ENCODE measurements around the gene CTBP2. TPM values are rescaled to one million over a fixed set of nuclear protein-coding genes. Genes with fewer than 3 reads are reported as not detected.

Gene CTBP2
- total RNA-seq, 2 experiments from 2014 or later: 0.17 TPM; not detected in 1

DNA sequence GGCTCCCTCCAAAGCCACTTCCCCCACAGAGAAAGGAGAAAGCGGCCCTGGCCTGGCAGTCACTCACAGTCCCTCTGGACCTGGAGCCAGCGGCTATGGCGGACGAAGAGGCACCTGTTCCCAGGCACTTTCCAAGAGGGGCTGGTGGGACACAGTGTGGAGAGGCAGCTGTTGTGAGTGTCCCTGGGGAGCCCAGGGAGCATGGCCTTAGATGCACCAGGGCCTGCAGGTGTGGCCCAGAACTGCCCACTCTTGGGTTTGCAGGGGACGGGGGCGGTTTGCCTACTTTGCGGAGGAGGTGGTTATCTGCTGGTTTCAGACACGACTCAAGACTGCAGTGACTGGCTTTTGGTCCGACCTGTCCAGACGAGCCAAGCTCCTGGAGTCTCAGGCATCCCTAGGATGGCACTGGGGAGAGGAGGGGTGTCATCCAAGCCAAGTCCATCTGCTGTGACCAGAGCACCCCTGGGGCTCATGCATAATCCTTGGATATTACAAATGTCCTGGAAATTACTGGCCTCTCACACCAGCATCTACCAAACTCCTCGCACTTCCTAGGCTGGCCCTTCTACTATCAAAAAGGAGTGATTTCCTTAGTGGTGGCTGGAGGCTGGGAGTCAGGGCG is 18.4 kb downstream of the CTBP2 start:
- peaks cover 24% of the 10 kb centered on the region for H3K27me3 Mint-ChIP-seq
- ATAC-seq (ENCODE audit: poor library complexity) (no peak), DNase-seq (no peak)
- peaks cover 0 to 12% of the 10 kb centered on the region in 2 experiments for H3K9me3 ChIP-seq (ENCODE audit: control insufficient read depth in 1 of 2, insufficient read depth in 1 of 2, low read length in 2 of 2)
- no peak overlapping the region for H3K4me3 ChIP-seq (ENCODE audit: low read length)
- H3K27ac Mint-ChIP-seq: no peak overlapping the region
- H3K4me1 Mint-ChIP-seq (ENCODE audit: low read depth): no peaks in the 10 kb centered on the region
- H3K27me3 ChIP-seq (ENCODE audit: control insufficient read depth in 1 of 2, insufficient read depth in 2 of 2, low read length in 2 of 2): no peaks in the 10 kb centered on the region
- no peak overlapping the region for H3K4me3 Mint-ChIP-seq
- POLR2A ChIA-PET: no interaction called here
- no peaks in the 10 kb centered on the region for H3K4me1 ChIP-seq (ENCODE audit: insufficient read depth, low read length)
- H3K36me3 Mint-ChIP-seq (ENCODE audit: low read depth): no peaks in the 10 kb centered on the region
- TF ChIP-seq, protein P1, sequence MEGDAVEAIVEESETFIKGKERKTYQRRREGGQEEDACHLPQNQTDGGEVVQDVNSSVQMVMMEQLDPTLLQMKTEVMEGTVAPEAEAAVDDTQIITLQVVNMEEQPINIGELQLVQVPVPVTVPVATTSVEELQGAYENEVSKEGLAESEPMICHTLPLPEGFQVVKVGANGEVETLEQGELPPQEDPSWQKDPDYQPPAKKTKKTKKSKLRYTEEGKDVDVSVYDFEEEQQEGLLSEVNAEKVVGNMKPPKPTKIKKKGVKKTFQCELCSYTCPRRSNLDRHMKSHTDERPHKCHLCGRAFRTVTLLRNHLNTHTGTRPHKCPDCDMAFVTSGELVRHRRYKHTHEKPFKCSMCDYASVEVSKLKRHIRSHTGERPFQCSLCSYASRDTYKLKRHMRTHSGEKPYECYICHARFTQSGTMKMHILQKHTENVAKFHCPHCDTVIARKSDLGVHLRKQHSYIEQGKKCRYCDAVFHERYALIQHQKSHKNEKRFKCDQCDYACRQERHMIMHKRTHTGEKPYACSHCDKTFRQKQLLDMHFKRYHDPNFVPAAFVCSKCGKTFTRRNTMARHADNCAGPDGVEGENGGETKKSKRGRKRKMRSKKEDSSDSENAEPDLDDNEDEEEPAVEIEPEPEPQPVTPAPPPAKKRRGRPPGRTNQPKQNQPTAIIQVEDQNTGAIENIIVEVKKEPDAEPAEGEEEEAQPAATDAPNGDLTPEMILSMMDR (IDR thresholded peaks at IDR 0.05): no peak
- no peaks in the 10 kb centered on the region for H3K9me3 Mint-ChIP-seq
- no peak overlapping the region for H3K27ac ChIP-seq (ENCODE audit: low read depth in 1 of 2, low read length in 2 of 2)
- no peaks in the 10 kb centered on the region for H3K36me3 ChIP-seq (ENCODE audit: insufficient read depth, low read length)
- intact Hi-C loops (cut with DNase I, micrococcal nuclease): no loop called here
- CTCF ChIA-PET: no interaction called here

- no peaks in the 10 kb centered on the region for H3K36me3 ChIP-seq (ENCODE audit: insufficient read depth, low read length)
- ChIA-PET POLR2A (no interaction called here), CTCF (no interaction called here)
- TF ChIP-seq, protein P1 (IDR thresholded peaks at IDR 0.05): no peak
- peaks cover 0 to 12% of the 10 kb centered on the region in 2 experiments for H3K9me3 ChIP-seq (ENCODE audit: control insufficient read depth in 1 of 2, insufficient read depth in 1 of 2, low read length in 2 of 2)
- no peaks in the 10 kb centered on the region for H3K36me3 Mint-ChIP-seq (ENCODE audit: low read depth)
- ATAC-seq (ENCODE audit: poor library complexity): no peak
- H3K4me1 Mint-ChIP-seq (ENCODE audit: low read depth): no peaks in the 10 kb centered on the region
- no peak overlapping the region for H3K4me3 Mint-ChIP-seq
- DNase-seq: no peak
- no peaks in the 10 kb centered on the region for H3K4me1 ChIP-seq (ENCODE audit: insufficient read depth, low read length)
- intact Hi-C loops (cut with DNase I, micrococcal nuclease): no loop called here
- H3K4me3 ChIP-seq (ENCODE audit: low read length): no peak overlapping the region
- peaks cover 22% of the 10 kb centered on the region for H3K27me3 Mint-ChIP-seq
- no peak overlapping the region for H3K27ac ChIP-seq (ENCODE audit: low read depth in 1 of 2, low read length in 2 of 2)
- H3K27me3 ChIP-seq (ENCODE audit: control insufficient read depth in 1 of 2, insufficient read depth in 2 of 2, low read length in 2 of 2): no peaks in the 10 kb centered on the region
- H3K27ac Mint-ChIP-seq: no peak overlapping the region
- no peaks in the 10 kb centered on the region for H3K9me3 Mint-ChIP-seq
These were observed 19.1 kb downstream of the CTBP2 start for GRCh38 chr10:125141150-125141859.

DNA sequence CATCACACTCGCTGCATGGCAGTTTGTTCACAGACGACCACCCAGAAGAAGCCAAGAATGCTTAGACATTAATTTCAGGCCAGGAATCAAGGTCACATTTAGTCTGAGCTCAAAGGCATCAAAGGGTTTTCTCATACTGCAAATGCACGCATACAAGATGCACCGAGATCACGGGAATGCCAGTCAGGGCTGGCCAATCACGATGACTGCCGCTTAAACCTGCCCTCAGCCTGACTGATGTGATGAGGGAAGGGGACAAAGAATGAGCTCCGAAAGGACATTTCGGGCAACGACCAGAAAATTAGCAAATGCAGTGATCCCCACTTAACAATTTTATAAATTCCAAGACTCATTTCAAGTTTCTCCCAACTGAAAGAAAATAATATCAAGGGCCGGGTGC is 20.2 kb downstream of the CTBP2 start:
- H3K4me3 ChIP-seq (ENCODE audit: low read length): no peak overlapping the region
- H3K36me3 ChIP-seq (ENCODE audit: insufficient read depth, low read length): no peaks in the 10 kb centered on the region
- no peak overlapping the region for H3K27ac Mint-ChIP-seq
- H3K27ac ChIP-seq (ENCODE audit: low read depth in 1 of 2, low read length in 2 of 2): no peak overlapping the region
- TF ChIP-seq, protein P1 (IDR thresholded peaks at IDR 0.05): no peak
- peaks cover 0 to 12% of the 10 kb centered on the region in 2 experiments for H3K9me3 ChIP-seq (ENCODE audit: control insufficient read depth in 1 of 2, insufficient read depth in 1 of 2, low read length in 2 of 2)
- intact Hi-C loops (cut with DNase I, micrococcal nuclease): no loop called here
- CTCF ChIA-PET: no interaction called here
- H3K9me3 Mint-ChIP-seq: no peaks in the 10 kb centered on the region
- DNase-seq (no peak), ATAC-seq (ENCODE audit: poor library complexity) (no peak)
- H3K4me1 ChIP-seq (ENCODE audit: insufficient read depth, low read length): no peaks in the 10 kb centered on the region
- H3K4me3 Mint-ChIP-seq: no peak overlapping the region
- no peaks in the 10 kb centered on the region for H3K4me1 Mint-ChIP-seq (ENCODE audit: low read depth)
- POLR2A ChIA-PET: no interaction called here
- no peaks in the 10 kb centered on the region for H3K36me3 Mint-ChIP-seq (ENCODE audit: low read depth)
- H3K27me3 Mint-ChIP-seq: peaks cover 23% of the 10 kb centered on the region
- H3K27me3 ChIP-seq (ENCODE audit: control insufficient read depth in 1 of 2, insufficient read depth in 2 of 2, low read length in 2 of 2): no peaks in the 10 kb centered on the region

All from CD4-positive, alpha-beta T cell (primary cell).